CD4-positive, alpha-beta T cell treated with Interleukin-2 at 100 ng/mL for 4 hours (primary cell): ENCODE measurements around the gene NMU.
"Not testable (repeated sequence)": the region's sequence is repeated elsewhere in the genome, so short reads cannot be mapped to it uniquely, and the experiment has no call there.

Experiments used
- DNase-seq: peaks from one replicate; pipeline ENCODE4 v3.0.0-alpha.2; 2020; ENCODE audit warnings: low spot score

NMU gene

GRCh38 chr4:55624063-55624462, 12.0 kb downstream of the NMU start:
- not testable (repeated sequence) for DNase-seq

- no peak for DNase-seq
These were observed 17.5 kb downstream of the NMU start for GRCh38 chr4:55618546-55619143.

GRCh38 chr4:55617587-55618197, 18.4 kb downstream of the NMU start:
- no peak for DNase-seq

- no peak for DNase-seq
These were observed 21.1 kb downstream of the NMU start for GRCh38 chr4:55615008-55615407.

GRCh38 chr4:55613621-55614020, 22.5 kb downstream of the NMU start:
- no peak for DNase-seq

GRCh38 chr4:55612341-55612740, 23.8 kb downstream of the NMU start:
- DNase-seq = no peak

GRCh38 chr4:55611358-55612059, 24.6 kb downstream of the NMU start:
- DNase-seq = no peak

GRCh38 chr4:55610381-55610780, 25.7 kb downstream of the NMU start:
- no peak for DNase-seq

GRCh38 chr4:55609393-55609866, 26.7 kb downstream of the NMU start:
- no peak for DNase-seq

- DNase-seq = no peak
These were observed 27.5 kb downstream of the NMU start for GRCh38 chr4:55608591-55608990.

- DNase-seq = no peak
These were observed 31.1 kb downstream of the NMU start for GRCh38 chr4:55604996-55605395.

- no peak for DNase-seq
These were observed 35.5 kb downstream of the NMU start for GRCh38 chr4:55600640-55601039.

- no peak for DNase-seq
These were observed 37.5 kb downstream of the NMU start for GRCh38 chr4:55598641-55599040.

- no peak for DNase-seq
These were observed 44.1 kb downstream of the NMU start, which contains the start of gene PDCL2 for GRCh38 chr4:55592014-55592413. Gene PDCL2, minus strand, starts transcription at chr4:55592245. Its CDS starts 136 bp downstream, at chr4:55592109.

- no peak for DNase-seq
These were observed 47.9 kb downstream of the NMU start for GRCh38 chr4:55588160-55588559.

GRCh38 chr4:55582773-55583172, 53.3 kb downstream of the NMU start:
- not testable (repeated sequence) for DNase-seq

- DNase-seq = no peak
These were observed 57.6 kb downstream of the NMU start for GRCh38 chr4:55578341-55579010.

GRCh38 chr4:55575513-55575912, 60.6 kb downstream of the NMU start:
- DNase-seq = no peak

GRCh38 chr4:55574252-55574651, 61.8 kb downstream of the NMU start:
- no peak for DNase-seq

GRCh38 chr4:55571806-55572205, 64.3 kb downstream of the NMU start:
- DNase-seq = no peak

- DNase-seq = no peak
These were observed 67.1 kb downstream of the NMU start for GRCh38 chr4:55568905-55569504.

- DNase-seq = no peak
These were observed 74.2 kb downstream of the NMU start for GRCh38 chr4:55561889-55562288.
